ENCODE measurements around the gene DCTPP1.

DCTPP1 gene

GRCh38 chr16:30445408-30446202 lies 15.8 kb upstream of the DCTPP1 start, which contains the start of gene SEPHS2:
Gene SEPHS2 (minus strand): TSS chr16:30445874. CDS start chr16:30445727, 147 bp downstream.
- peaks cover 5% of the 10 kb centered on the region for H3K36me3 ChIP-seq (ENCODE audit: control insufficient read depth, low read depth, low read length)
- peaks cover 10% of the 10 kb centered on the region for H3K4me1 ChIP-seq (ENCODE audit: control insufficient read depth, low read depth, low read length)
- no peaks in the 10 kb centered on the region for H3K9me3 ChIP-seq (ENCODE audit: control insufficient read depth, low read depth, low read length)
- H3K27ac ChIP-seq (ENCODE audit: low read length), result peak within 1 kb of the TSS; percentile 40
- H3K27me3 ChIP-seq (ENCODE audit: control insufficient read depth, insufficient read depth, low read length), result no peaks in the 10 kb centered on the region
- peak within 1 kb of the TSS; percentile 81 for H3K9ac ChIP-seq (ENCODE audit: low read length)
- H3K4me3 ChIP-seq (ENCODE audit: low read length), result peak within 1 kb of the TSS; percentile 87

GRCh38 chr16:30445149-30445407 lies 15.2 kb upstream of the DCTPP1 start:
- H3K27ac ChIP-seq (ENCODE audit: low read length), result no peak overlapping the region

GRCh38 chr16:30444231-30445148 lies 14.7 kb upstream of the DCTPP1 start:
- Histone ChIP-seq H3K9ac (ENCODE audit: low read length) (no peak overlapping the region), H3K9me3 (ENCODE audit: control insufficient read depth, low read depth, low read length) (no peaks in the 10 kb centered on the region), H3K27ac (ENCODE audit: low read length) (no peak overlapping the region)

More at GRCh38 chr16:30445149-30445407, 15.2 kb upstream of the DCTPP1 start:
- Histone ChIP-seq H3K4me3 (ENCODE audit: low read length) (peak overlapping the region; percentile 87), H3K4me1 (ENCODE audit: control insufficient read depth, low read depth, low read length) (peaks cover 10% of the 10 kb centered on the region), H3K36me3 (ENCODE audit: control insufficient read depth, low read depth, low read length) (peaks cover 5% of the 10 kb centered on the region), H3K9ac (ENCODE audit: low read length) (peak overlapping the region; percentile 81), H3K9me3 (ENCODE audit: control insufficient read depth, low read depth, low read length) (no peaks in the 10 kb centered on the region), H3K27me3 (ENCODE audit: control insufficient read depth, insufficient read depth, low read length) (no peaks in the 10 kb centered on the region)

GRCh38 chr16:30443631-30444030 lies 13.8 kb upstream of the DCTPP1 start:
- Histone ChIP-seq H3K27me3 (ENCODE audit: control insufficient read depth, insufficient read depth, low read length) (no peaks in the 10 kb centered on the region), H3K4me3 (ENCODE audit: low read length) (no peak overlapping the region), H3K9ac (ENCODE audit: low read length) (no peak overlapping the region), H3K36me3 (ENCODE audit: control insufficient read depth, low read depth, low read length) (peaks cover 5% of the 10 kb centered on the region), H3K4me1 (ENCODE audit: control insufficient read depth, low read depth, low read length) (peaks cover 10% of the 10 kb centered on the region), H3K27ac (ENCODE audit: low read length) (no peak overlapping the region), H3K9me3 (ENCODE audit: control insufficient read depth, low read depth, low read length) (no peaks in the 10 kb centered on the region)

More at GRCh38 chr16:30444231-30445148, 14.7 kb upstream of the DCTPP1 start:
- Histone ChIP-seq H3K36me3 (ENCODE audit: control insufficient read depth, low read depth, low read length) (peaks cover 5% of the 10 kb centered on the region), H3K4me1 (ENCODE audit: control insufficient read depth, low read depth, low read length) (peaks cover 10% of the 10 kb centered on the region), H3K27me3 (ENCODE audit: control insufficient read depth, insufficient read depth, low read length) (no peaks in the 10 kb centered on the region), H3K4me3 (ENCODE audit: low read length) (peak overlapping the region; percentile 87)

- H3K4me3 ChIP-seq (ENCODE audit: low read length), result no peak overlapping the region
- peaks cover 4% of the 10 kb centered on the region for H3K4me1 ChIP-seq (ENCODE audit: control insufficient read depth, low read depth, low read length)
- H3K27me3 ChIP-seq (ENCODE audit: control insufficient read depth, insufficient read depth, low read length), result no peaks in the 10 kb centered on the region
- H3K27ac ChIP-seq (ENCODE audit: low read length), result no peak overlapping the region
- H3K9ac ChIP-seq (ENCODE audit: low read length), result no peak overlapping the region
- no peaks in the 10 kb centered on the region for H3K9me3 ChIP-seq (ENCODE audit: control insufficient read depth, low read depth, low read length)
- peaks cover 5% of the 10 kb centered on the region for H3K36me3 ChIP-seq (ENCODE audit: control insufficient read depth, low read depth, low read length)
These were observed 10.0 kb upstream of the DCTPP1 start for GRCh38 chr16:30439720-30440348.

- Histone ChIP-seq H3K4me1 (ENCODE audit: control insufficient read depth, low read depth, low read length) (no peaks in the 10 kb centered on the region), H3K27me3 (ENCODE audit: control insufficient read depth, insufficient read depth, low read length) (no peaks in the 10 kb centered on the region)
These were observed 9.0 kb upstream of the DCTPP1 start for GRCh38 chr16:30438835-30439234.

GRCh38 chr16:30437511-30438046 lies 7.7 kb upstream of the DCTPP1 start:
- H3K4me1 ChIP-seq (ENCODE audit: control insufficient read depth, low read depth, low read length), result no peaks in the 10 kb centered on the region
- no peaks in the 10 kb centered on the region for H3K9me3 ChIP-seq (ENCODE audit: control insufficient read depth, low read depth, low read length)
- no peak overlapping the region for H3K9ac ChIP-seq (ENCODE audit: low read length)
- H3K27me3 ChIP-seq (ENCODE audit: control insufficient read depth, insufficient read depth, low read length), result no peaks in the 10 kb centered on the region
- no peak overlapping the region for H3K27ac ChIP-seq (ENCODE audit: low read length)
- no peaks in the 10 kb centered on the region for H3K36me3 ChIP-seq (ENCODE audit: control insufficient read depth, low read depth, low read length)
- H3K4me3 ChIP-seq (ENCODE audit: low read length), result no peak overlapping the region

More at GRCh38 chr16:30438835-30439234, 9.0 kb upstream of the DCTPP1 start:
- Histone ChIP-seq H3K9ac (ENCODE audit: low read length) (no peak overlapping the region), H3K27ac (ENCODE audit: low read length) (no peak overlapping the region), H3K9me3 (ENCODE audit: control insufficient read depth, low read depth, low read length) (no peaks in the 10 kb centered on the region), H3K36me3 (ENCODE audit: control insufficient read depth, low read depth, low read length) (peaks cover 2% of the 10 kb centered on the region), H3K4me3 (ENCODE audit: low read length) (no peak overlapping the region)

GRCh38 chr16:30434852-30435251 lies 5.0 kb upstream of the DCTPP1 start:
- Histone ChIP-seq H3K27me3 (ENCODE audit: control insufficient read depth, insufficient read depth, low read length) (no peaks in the 10 kb centered on the region), H3K4me3 (ENCODE audit: low read length) (no peak overlapping the region), H3K9ac (ENCODE audit: low read length) (no peak overlapping the region), H3K36me3 (ENCODE audit: control insufficient read depth, low read depth, low read length) (no peaks in the 10 kb centered on the region), H3K9me3 (ENCODE audit: control insufficient read depth, low read depth, low read length) (no peaks in the 10 kb centered on the region), H3K27ac (ENCODE audit: low read length) (no peak overlapping the region), H3K4me1 (ENCODE audit: control insufficient read depth, low read depth, low read length) (peaks cover 4% of the 10 kb centered on the region)

GRCh38 chr16:30430428-30430970 lies 669 bp upstream of the DCTPP1 start:
- H3K9ac ChIP-seq (ENCODE audit: low read length), result no peak overlapping the region
- H3K36me3 ChIP-seq (ENCODE audit: control insufficient read depth, low read depth, low read length), result peaks cover 4% of the 10 kb centered on the region
- peak overlapping the region; percentile 82 for H3K4me3 ChIP-seq (ENCODE audit: low read length)

GRCh38 chr16:30429418-30429677 lies 482 bp downstream of the DCTPP1 start:
- peak overlapping the region; percentile 72 for H3K9ac ChIP-seq (ENCODE audit: low read length)
- H3K9me3 ChIP-seq (ENCODE audit: control insufficient read depth, low read depth, low read length), result no peaks in the 10 kb centered on the region
- H3K27me3 ChIP-seq (ENCODE audit: control insufficient read depth, insufficient read depth, low read length), result no peaks in the 10 kb centered on the region
- H3K27ac ChIP-seq (ENCODE audit: low read length), result no peak overlapping the region
- H3K4me3 ChIP-seq (ENCODE audit: low read length), result peak overlapping the region; percentile 82
- peaks cover 9% of the 10 kb centered on the region for H3K4me1 ChIP-seq (ENCODE audit: control insufficient read depth, low read depth, low read length)
- H3K36me3 ChIP-seq (ENCODE audit: control insufficient read depth, low read depth, low read length), result peaks cover 6% of the 10 kb centered on the region

More at GRCh38 chr16:30430428-30430970, 669 bp upstream of the DCTPP1 start:
- peaks cover 9% of the 10 kb centered on the region for H3K4me1 ChIP-seq (ENCODE audit: control insufficient read depth, low read depth, low read length)
- no peak overlapping the region for H3K27ac ChIP-seq (ENCODE audit: low read length)
- no peaks in the 10 kb centered on the region for H3K9me3 ChIP-seq (ENCODE audit: control insufficient read depth, low read depth, low read length)
- H3K27me3 ChIP-seq (ENCODE audit: control insufficient read depth, insufficient read depth, low read length), result no peaks in the 10 kb centered on the region

GRCh38 chr16:30428055-30428454 lies 1.8 kb downstream of the DCTPP1 start:
- peaks cover 9% of the 10 kb centered on the region for H3K4me1 ChIP-seq (ENCODE audit: control insufficient read depth, low read depth, low read length)
- no peaks in the 10 kb centered on the region for H3K27me3 ChIP-seq (ENCODE audit: control insufficient read depth, insufficient read depth, low read length)
- no peak overlapping the region for H3K4me3 ChIP-seq (ENCODE audit: low read length)
- H3K36me3 ChIP-seq (ENCODE audit: control insufficient read depth, low read depth, low read length), result peaks cover 16% of the 10 kb centered on the region
- H3K27ac ChIP-seq (ENCODE audit: low read length), result no peak overlapping the region
- no peak overlapping the region for H3K9ac ChIP-seq (ENCODE audit: low read length)
- no peaks in the 10 kb centered on the region for H3K9me3 ChIP-seq (ENCODE audit: control insufficient read depth, low read depth, low read length)
